ENCODE results near the gene RPH3AL. TPM values are rescaled to one million over a fixed set of nuclear protein-coding genes. Genes with fewer than 3 reads are reported as not detected.
A peak's percentile ranks its signal among the peaks of the same experiment; 100 is the strongest.

Gene RPH3AL
- total RNA-seq, 4 donors from 2014 or later: 6.3 to 14.4 (median 10.8) TPM

- intact Hi-C loops (cut with DNase I; ENCODE audit: low total_unique reads) (no loop called here), in situ Hi-C loops (cut with MboI; ENCODE audit: low sequenced_read_pairs in 4 of 4) (no loop called here)
- Histone ChIP-seq H3K4me3 (no peak overlapping the region), H3K27me3 (no peaks in the 10 kb centered on the region), H3K9me3 (no peaks in the 10 kb centered on the region), H3K36me3 (no peaks in the 10 kb centered on the region), H3K27ac (no peak overlapping the region), H3K4me1 (no peaks in the 10 kb centered on the region)
- peak in 3 of 5 experiments; percentile 34 to 54 (median 35) for TF ChIP-seq CTCF (IDR thresholded peaks at IDR 0.05 in 4 of 5, conservative IDR thresholded peaks at IDR 0.05 in 1 of 5)
- TF ChIP-seq POLR2A (IDR thresholded peaks at IDR 0.05): no peak
- peak in 1 of 2 donors; percentile 45 for ATAC-seq
- no peak for DNase-seq
These were observed 188.0 kb downstream of the RPH3AL start for GRCh38 chr17:164303-165235.

GRCh38 chr17:163514-164098 is 189.0 kb downstream of the RPH3AL start:
- intact Hi-C loops (cut with DNase I; ENCODE audit: low total_unique reads): no loop called here
- TF ChIP-seq POLR2A (IDR thresholded peaks at IDR 0.05): no peak
- TF ChIP-seq CTCF (IDR thresholded peaks at IDR 0.05 in 4 of 5, conservative IDR thresholded peaks at IDR 0.05 in 1 of 5): no peak
- Histone ChIP-seq H3K9me3 (no peaks in the 10 kb centered on the region), H3K36me3 (no peaks in the 10 kb centered on the region), H3K4me3 (no peak overlapping the region), H3K27ac (no peak overlapping the region), H3K4me1 (no peaks in the 10 kb centered on the region), H3K27me3 (no peaks in the 10 kb centered on the region)
- ATAC-seq (no peak), DNase-seq (no peak)
- in situ Hi-C loops (cut with MboI; ENCODE audit: low sequenced_read_pairs in 4 of 4): no loop called here

- TF ChIP-seq CTCF (IDR thresholded peaks at IDR 0.05 in 4 of 5, conservative IDR thresholded peaks at IDR 0.05 in 1 of 5) (no peak), POLR2A (IDR thresholded peaks at IDR 0.05) (no peak)
- Histone ChIP-seq H3K9me3 (no peaks in the 10 kb centered on the region), H3K36me3 (no peaks in the 10 kb centered on the region), H3K27me3 (no peaks in the 10 kb centered on the region), H3K4me3 (no peak overlapping the region), H3K27ac (no peak overlapping the region), H3K4me1 (no peaks in the 10 kb centered on the region)
- DNase-seq (no peak), ATAC-seq (no peak)
- in situ Hi-C loops (cut with MboI; ENCODE audit: low sequenced_read_pairs in 4 of 4): no loop called here
- intact Hi-C loops (cut with DNase I; ENCODE audit: low total_unique reads): no loop called here
These were observed 189.9 kb downstream of the RPH3AL start for GRCh38 chr17:162689-163088.

Other genes with a start within 250 kb of the RPH3AL start
- gene SCGB1C2, start 215.2 kb downstream of the RPH3AL start, total RNA-seq: not detected
- gene DOC2B, start 171.2 kb downstream of the RPH3AL start, total RNA-seq: 1 to 10 TPM; 1.1 to 4.0 (median 3.8) TPM
- gene RFLNB, start 93.1 kb upstream of the RPH3AL start, total RNA-seq: 10 to 100 TPM in 1 of 4 donors, 1 to 10 TPM in 3; 5.5 to 11.0 (median 5.6) TPM

Measured in gastrocnemius medialis (tissue), 4 donors.